Transverse colon (tissue), 4 donors: ENCODE results near the gene FOXP1. TPM values are rescaled to one million over a fixed set of nuclear protein-coding genes. Genes with fewer than 3 reads are reported as not detected.
A peak's percentile ranks its signal among the peaks of the same experiment; 100 is the strongest.

Experiments
- DNase-seq: peaks from one replicate; pipeline ENCODE4 v3.0.0-alpha.2; 2019
- H3K27ac ChIP-seq, 4 donors: fragments of 200-600 bp; sonication (generic); 2 replicates each; pipeline ENCODE4 v1.5.1; 2016 to 2018; ENCODE audit warnings: inconsistent platforms in 4 of 4
- H3K27me3 ChIP-seq: fragments of 200-600 bp; sonication (generic); 2 replicates; pipeline ENCODE4 v1.5.1; 2017; ENCODE audit warnings: inconsistent platforms
- H3K36me3 ChIP-seq, 4 donors: fragments of 200-600 bp; sonication (generic); 2 replicates each; pipeline ENCODE4 v1.5.1; 2017 to 2019; ENCODE audit warnings: inconsistent platforms in 4 of 4
- H3K4me1 ChIP-seq, 4 donors: fragments of 200-600 bp; sonication (generic); 2 replicates each; pipeline ENCODE4 v1.5.1; 2017 to 2020; ENCODE audit warnings: inconsistent platforms in 4 of 4
- H3K4me3 ChIP-seq, 4 donors: fragments of 200-600 bp; sonication (generic); 1 replicate in 1 of 4; 2 replicates in 3 of 4; pipeline versions ENCODE4 v1.5.1 to v1.6.1; 2017 to 2019; ENCODE audit warnings: inconsistent platforms in 4 of 4
- H3K9me3 ChIP-seq, 2 donors: fragments of 200-600 bp; sonication (generic); 2 replicates each; pipeline ENCODE4 v1.5.1; 2017 to 2019; ENCODE audit warnings: inconsistent platforms in 2 of 2
- CTCF ChIP-seq, 5 experiments: fragments of 200-600 bp in 3 of 5; fragments of 450-650 bp in 2 of 5; sonication (generic) in 3 of 5; IDR thresholded peaks; 1 replicate in 2 of 5; 2 replicates in 3 of 5; pipeline ENCODE4 v1.5.1; 2016 to 2017; ENCODE audit warnings: antibody characterized with exemption in 5 of 5, inconsistent platforms in 3 of 5, mild to moderate bottlenecking in 2 of 5, moderate library complexity in 1 of 5
- EP300 ChIP-seq: sonication (generic); formaldehyde crosslinking; IDR thresholded peaks from one replicate; pipeline ENCODE4 v1.6.1; 2017; ENCODE audit warnings: antibody characterized with exemption, low read depth
- POLR2A ChIP-seq: fragments of 450-650 bp; IDR thresholded peaks from one replicate; pipeline ENCODE4 v1.6.1; 2016; ENCODE audit warnings: antibody characterized with exemption, mild to moderate bottlenecking, moderate library complexity
- POLR2AphosphoS5 ChIP-seq, 3 donors: sonication (generic); formaldehyde crosslinking; IDR thresholded peaks; one replicate each; pipeline ENCODE4 v1.6.1; 2016; ENCODE audit warnings: antibody characterized with exemption in 3 of 3
- WGBS, 2 donors: methylation state at CpG; one replicate each; pipeline ENCODE4 v1.1.5; 2018; ENCODE audit warnings: low coverage in 1 of 2; 5-methylcytosine and 5-hydroxymethylcytosine counted together
- in situ Hi-C, 4 donors: fragments of 200-750 bp; cut with MboI; loops; one replicate each; pipeline versions ENCODE4 v1.15.0 to v1.15.1; 2017; ENCODE audit warnings: low sequenced_read_pairs in 3 of 4, low pct_ligation_motif_present in 1 of 4, low pct_unique_long_range_greater_than_20kb in 1 of 4
- intact Hi-C: fragments of 100-400 bp; cut with DNase I; formaldehyde crosslinking; loops from one replicate; pipeline ENCODE4 v1.15.1; 2023; ENCODE audit warnings: low total_unique reads
- total RNA-seq, 4 donors: library from RNA; depleted of rRNA; stranded (reverse); fragments of >200 nt; gene quantifications; one replicate each; pipeline ENCODE4 v1.1.0, GENCODE V29; 2016

The FOXP1 gene
- total RNA-seq, 4 donors from 2014 or later, result 102 to 260 (median 150) TPM

- TF ChIP-seq POLR2A (no peak), EP300 (no peak), POLR2AphosphoS5 (IDR thresholded peaks at IDR 0.05) (no peak), CTCF (IDR thresholded peaks at IDR 0.05) (no peak)
- H3K36me3 ChIP-seq, result no peaks in the 10 kb centered on the region
- peaks cover 0 to 25% (median 9%) of the 10 kb centered on the region in 4 donors for H3K4me1 ChIP-seq
- H3K9me3 ChIP-seq, result no peaks in the 10 kb centered on the region
- no peak overlapping the region for H3K4me3 ChIP-seq
- H3K27ac ChIP-seq, result peak overlapping the region in 2 of 4 donors; percentile 13 to 38
- no peak for DNase-seq
- WGBS, 2 donors, result 93 to 98% methylated on average over 5 to 7 of the region's 7 CpGs
- intact Hi-C loops (no loop called here), in situ Hi-C loops (no loop called here)
- no peaks in the 10 kb centered on the region for H3K27me3 ChIP-seq
These were observed 353.4 kb downstream of the FOXP1 start for GRCh38 chr3:71229905-71230657.

DNA sequence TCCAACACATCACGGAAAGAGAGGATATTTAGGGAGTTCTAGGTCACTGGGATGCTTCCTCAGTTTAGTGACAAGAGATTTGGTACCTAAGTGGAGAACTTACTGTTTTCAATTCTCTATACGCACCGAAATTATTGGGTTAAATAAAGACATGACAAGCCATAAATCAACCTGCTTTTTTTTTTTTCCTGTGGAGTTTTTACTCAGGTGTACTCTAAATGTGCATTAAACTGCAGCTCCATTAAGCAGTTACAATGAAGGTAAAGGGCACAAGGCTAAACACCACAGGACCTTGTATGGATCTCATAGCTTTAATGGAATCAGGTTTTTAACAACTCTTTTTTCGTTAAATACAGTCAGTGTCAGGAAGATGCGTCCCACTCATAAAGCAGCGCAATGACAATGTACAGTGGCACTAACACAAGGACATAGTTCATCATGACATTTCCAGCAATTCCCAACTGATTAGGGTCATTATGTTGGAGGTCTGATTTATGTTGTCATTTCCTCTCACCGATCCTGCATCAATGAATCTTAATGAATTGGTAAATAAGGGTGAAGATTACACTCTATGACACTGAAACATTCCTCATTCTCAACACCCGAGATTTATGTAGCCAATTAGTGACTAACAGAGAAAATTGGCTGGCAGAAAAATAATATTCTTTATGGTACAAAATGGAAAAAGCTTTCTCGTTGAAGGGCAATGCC lies 355.2 kb downstream of the FOXP1 start:
- DNase-seq, result no peak
- Histone ChIP-seq H3K27ac (no peak overlapping the region), H3K9me3 (no peaks in the 10 kb centered on the region), H3K4me1 (peaks cover 0 to 25% (median 9%) of the 10 kb centered on the region in 4 donors), H3K36me3 (no peaks in the 10 kb centered on the region), H3K4me3 (no peak overlapping the region), H3K27me3 (no peaks in the 10 kb centered on the region)
- WGBS, 2 donors, result 80 to 92% methylated on average over 9 of the region's 9 CpGs
- TF ChIP-seq POLR2AphosphoS5 (IDR thresholded peaks at IDR 0.05) (no peak), CTCF (IDR thresholded peaks at IDR 0.05) (no peak), POLR2A (no peak), EP300 (no peak)
- intact Hi-C loops (no loop called here), in situ Hi-C loops (no loop called here)

DNA sequence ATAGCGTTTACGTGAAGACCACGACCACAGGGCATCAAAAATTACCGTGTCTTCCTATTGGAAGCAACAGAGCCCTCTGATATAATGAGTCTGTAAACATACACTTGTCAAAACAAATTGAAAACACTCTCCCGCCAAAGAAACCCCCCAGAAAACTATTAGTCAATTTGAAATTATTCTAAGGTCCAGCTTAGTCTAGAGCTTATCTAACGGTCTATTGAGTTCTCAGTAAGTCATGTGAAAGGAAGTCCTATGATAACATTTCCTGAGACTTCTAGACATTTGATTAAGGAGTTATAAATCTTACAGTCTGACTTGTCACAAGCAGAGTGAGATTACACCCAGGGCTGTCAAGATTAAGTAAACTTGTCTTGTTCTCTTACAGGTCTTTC lies 356.3 kb downstream of the FOXP1 start:
- H3K27me3 ChIP-seq, result no peaks in the 10 kb centered on the region
- no peaks in the 10 kb centered on the region for H3K36me3 ChIP-seq
- no peak for DNase-seq
- no peak for TF ChIP-seq POLR2A
- no peak for TF ChIP-seq CTCF (IDR thresholded peaks at IDR 0.05)
- no peak for TF ChIP-seq POLR2AphosphoS5 (IDR thresholded peaks at IDR 0.05)
- no peak for TF ChIP-seq EP300
- H3K9me3 ChIP-seq, result no peaks in the 10 kb centered on the region
- in situ Hi-C loops (no loop called here), intact Hi-C loops (no loop called here)
- peak overlapping the region in 3 of 4 donors; percentile 64 to 74 (median 71) for H3K27ac ChIP-seq
- peak overlapping the region in 1 of 4 donors; percentile 4 for H3K4me3 ChIP-seq
- WGBS, 2 donors, result 72 to 77% methylated on average over 6 of the region's 6 CpGs
- peaks cover 0 to 25% (median 9%) of the 10 kb centered on the region in 4 donors for H3K4me1 ChIP-seq

DNA sequence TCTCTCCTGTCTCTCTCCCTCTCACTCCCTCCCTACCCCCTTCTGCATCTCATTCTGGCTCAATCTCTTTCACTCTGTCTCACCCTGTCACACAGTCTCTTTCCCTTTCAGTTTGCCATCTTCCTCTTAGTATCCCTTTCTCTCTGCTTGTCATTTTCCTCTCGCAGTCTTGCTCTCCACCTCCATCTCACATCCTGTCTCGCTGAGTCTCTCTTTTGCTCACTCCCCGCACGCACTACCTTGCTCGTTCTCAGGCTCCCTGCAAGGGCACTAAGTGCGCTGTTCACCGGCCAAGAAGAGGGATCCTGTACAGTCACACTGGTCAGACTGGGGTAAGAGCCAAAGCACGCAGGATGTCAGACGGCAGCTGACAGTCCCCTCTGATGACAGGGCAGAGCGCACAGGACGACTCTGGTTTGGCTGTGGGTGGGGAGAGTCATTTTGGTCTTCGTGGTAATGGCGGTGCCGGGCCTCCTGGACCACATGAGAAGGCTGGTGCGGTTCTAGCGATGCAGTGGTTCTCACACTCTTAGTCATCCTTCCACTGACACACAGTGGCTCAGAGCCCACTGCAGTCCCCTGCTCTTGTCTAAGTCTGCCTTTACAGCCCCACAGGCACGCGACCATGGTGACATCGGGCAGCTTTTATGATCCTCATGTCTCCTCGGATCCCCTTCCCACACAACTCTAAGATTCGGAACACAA lies 356.8 kb downstream of the FOXP1 start:
- in situ Hi-C loops (no loop called here), intact Hi-C loops (no loop called here)
- peaks cover 0 to 25% (median 9%) of the 10 kb centered on the region in 4 donors for H3K4me1 ChIP-seq
- no peak for TF ChIP-seq POLR2A
- TF ChIP-seq CTCF (IDR thresholded peaks at IDR 0.05), result no peak
- peak in 1 of 3 donors; percentile 15 for TF ChIP-seq POLR2AphosphoS5 (IDR thresholded peaks at IDR 0.05)
- TF ChIP-seq EP300, result no peak
- H3K9me3 ChIP-seq, result no peaks in the 10 kb centered on the region
- H3K36me3 ChIP-seq, result no peaks in the 10 kb centered on the region
- peak overlapping the region in 1 of 4 donors; percentile 4 for H3K4me3 ChIP-seq
- WGBS, 2 donors, result 42 to 63% methylated on average over 8 to 21 of the region's 21 CpGs
- H3K27ac ChIP-seq, result peak overlapping the region; percentile 63 to 74 (median 68)
- peak; percentile 19 for DNase-seq
- H3K27me3 ChIP-seq, result no peaks in the 10 kb centered on the region
